Suppressor macrophage (primary cell): ENCODE results near the gene PLTP.
"Not testable (repeated sequence)": the region's sequence is repeated elsewhere in the genome, so short reads cannot be mapped to it uniquely, and the experiment has no call there.

Experiments used
- DNase-seq, 4 experiments: peaks; one replicate each; pipeline ENCODE4 v3.0.0-alpha.2; 2020 to 2022

Gene PLTP

DNA sequence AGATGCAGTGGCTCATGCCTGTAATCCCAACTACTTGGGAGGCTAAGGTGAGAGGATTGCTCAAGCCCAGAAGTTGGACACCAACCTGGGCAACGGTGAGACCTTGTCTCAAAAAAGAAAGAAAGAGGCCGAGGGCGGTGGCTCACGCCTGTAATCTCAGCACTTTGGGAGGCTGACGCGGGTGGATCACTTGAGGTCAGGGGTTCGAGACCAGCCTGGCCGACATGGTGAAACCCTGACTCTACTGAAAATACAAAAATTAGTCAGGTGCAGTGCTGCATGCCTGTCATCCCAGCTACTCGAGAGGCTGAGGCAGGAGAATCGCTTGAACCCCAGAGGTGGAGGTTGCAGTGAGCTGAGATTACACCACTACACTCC lies 37.9 kb downstream of the PLTP start:
- not testable (repeated sequence) for DNase-seq

DNA sequence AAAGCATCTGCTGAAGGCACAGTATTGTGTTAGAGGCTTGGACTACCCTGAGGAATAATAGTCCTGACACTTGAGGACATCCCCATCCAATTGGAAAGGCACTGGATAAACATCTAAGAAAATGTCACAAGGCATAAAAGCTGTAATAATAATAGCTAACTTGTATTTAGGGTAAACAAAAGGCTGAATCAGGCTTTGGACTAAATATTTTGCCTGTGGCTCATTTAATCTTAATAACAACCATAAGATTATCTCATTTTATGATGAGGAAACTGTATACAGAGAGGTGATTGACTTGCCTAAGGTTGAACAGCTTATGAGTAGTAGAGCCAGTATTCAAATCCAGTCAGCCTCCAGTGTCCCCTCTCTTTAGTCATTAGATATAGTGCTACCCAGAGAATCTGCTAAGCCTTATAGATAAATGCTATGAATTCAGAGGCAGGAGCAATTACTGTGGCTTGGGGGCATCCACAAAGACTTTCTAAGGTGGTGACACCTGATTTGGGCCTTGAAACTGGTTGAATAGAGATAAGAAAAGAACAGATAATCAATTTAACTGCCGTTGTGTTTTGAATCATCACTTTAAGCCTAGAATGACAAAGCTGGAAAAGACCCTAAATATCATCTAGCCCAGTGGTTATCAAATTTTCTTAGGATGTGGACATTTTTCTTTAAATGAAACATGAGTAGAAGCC lies 38.4 kb downstream of the PLTP start:
- no peak for DNase-seq

DNA sequence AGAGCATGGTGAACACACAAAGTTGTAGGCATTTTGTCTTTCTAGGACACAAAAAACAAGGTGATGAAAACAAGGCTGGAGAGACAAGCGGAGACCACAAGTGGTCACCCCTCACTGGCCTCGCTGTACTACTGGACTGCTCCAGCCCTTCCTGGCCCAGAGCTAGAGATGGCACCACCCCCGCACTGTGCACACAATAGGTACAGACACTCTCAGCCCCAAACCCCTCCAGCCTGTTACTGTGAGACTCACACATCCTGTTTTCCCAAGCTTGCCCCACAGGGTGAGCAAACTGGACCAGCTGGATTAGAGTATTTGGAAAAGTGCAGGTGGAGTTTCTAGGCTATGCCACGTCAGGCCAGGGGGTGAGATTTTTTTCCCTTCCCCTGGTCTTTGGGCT lies 39.3 kb downstream of the PLTP start:
- no peak for DNase-seq

DNA sequence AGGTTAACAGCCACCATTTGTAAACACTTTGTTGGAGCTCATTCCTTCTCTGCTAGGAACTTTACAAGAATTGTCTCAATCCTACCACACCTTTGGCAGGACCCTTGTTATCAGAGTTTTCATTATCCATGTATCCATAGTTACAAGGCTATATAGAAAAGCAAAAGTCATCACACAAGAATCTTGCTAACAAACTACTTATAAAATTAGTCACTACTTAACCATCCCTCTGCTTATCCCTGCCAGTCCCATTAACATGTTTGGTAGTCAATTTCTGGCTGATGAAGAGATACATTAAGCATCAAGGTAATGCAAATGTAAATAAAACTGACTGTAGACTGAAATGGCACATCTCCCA lies 44.2 kb downstream of the PLTP start:
- no peak for DNase-seq

DNA sequence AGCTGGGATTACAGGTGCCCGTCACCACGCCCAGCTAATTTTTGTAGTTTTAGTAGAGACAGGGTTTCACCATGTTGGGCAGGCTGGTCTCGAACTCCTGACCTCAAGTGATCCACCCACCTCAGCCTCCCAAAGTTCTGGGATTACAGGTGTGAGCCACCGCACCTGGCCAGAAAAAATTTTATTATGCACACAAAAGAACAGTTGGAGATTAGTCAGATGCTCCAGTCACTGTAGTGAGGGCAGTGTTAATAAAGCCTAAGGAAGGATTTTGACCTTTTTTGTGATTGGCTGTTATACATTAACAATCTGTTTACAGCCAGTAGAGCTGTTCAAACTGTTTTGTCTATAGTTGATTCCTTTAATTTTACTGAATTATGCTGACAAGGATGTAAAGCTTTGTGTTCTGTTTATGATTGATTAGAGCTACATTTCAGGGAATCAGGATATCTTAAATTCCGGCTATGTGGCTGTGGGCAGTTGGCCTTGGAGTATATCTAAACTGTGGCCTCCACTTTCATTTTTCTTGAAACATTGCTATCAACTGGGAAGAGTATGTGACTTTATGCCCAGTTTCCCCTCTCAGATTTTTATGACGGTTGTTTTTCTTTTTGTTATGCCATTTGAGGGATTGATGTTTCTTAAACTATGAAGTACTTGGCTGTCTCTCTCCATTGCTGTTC lies 44.7 kb downstream of the PLTP start:
- DNase-seq = no peak

DNA sequence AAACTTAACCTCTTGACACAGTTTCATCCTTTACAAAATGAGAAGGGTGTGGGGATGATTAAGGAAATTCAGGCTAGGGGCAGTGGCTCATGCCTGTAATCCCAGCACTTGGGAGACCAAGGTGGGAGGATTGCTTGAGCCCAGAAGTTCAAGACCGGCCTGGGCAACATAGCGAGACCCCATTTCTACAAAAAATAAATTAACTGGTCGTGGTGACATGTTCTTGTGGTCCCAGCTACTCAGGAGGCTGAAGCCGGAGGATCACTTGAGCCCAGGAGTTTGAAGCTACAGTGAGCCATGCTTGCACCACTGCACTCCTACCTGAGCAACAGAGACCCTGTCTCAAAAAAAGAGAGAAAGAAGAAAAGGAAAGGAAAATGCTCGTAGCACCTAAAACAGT lies 45.5 kb downstream of the PLTP start:
- no peak for DNase-seq

DNA sequence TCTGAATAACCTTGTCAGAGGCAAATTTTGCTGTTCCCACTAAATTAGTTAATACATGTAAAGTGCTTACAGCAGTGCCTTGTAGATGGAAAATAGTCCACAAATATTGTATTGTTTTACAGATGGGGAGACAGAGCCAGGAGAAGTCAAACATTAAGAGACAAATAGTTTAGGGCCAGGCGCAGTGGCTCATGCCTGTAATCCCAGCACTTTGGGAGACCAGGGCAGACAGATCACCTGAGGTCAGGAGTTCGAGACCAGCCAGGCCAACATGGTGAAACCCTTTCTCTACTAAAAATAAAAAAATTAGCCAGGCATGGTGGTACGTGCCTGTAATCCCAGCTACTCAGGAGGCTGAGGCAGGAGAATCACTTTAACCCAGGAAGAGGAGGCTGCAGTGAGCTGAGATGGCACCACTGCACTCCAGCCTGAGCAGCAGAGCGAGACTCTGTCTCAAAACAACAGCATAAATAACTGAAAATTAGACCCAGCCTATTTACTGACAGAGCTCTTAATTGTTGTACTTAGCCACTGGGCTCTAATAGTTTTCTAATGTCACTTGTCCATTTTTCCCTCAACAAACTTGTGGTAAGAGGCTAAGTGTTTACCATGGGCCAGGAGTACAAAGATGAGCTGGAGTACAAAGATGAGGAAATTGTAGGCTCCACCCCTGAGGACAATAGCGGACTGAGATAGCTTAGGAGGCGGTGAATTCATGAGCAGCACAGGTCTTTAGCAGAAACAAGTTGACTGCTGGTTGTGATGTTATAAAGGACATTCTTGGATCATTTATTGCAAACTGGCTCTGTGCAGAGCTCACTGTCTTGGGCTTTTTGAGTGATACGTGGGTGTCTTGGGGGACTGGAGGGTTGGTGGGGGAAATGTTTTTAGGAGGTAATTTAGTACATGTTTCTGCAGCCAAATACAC lies 48.1 kb downstream of the PLTP start:
- DNase-seq = no peak

DNA sequence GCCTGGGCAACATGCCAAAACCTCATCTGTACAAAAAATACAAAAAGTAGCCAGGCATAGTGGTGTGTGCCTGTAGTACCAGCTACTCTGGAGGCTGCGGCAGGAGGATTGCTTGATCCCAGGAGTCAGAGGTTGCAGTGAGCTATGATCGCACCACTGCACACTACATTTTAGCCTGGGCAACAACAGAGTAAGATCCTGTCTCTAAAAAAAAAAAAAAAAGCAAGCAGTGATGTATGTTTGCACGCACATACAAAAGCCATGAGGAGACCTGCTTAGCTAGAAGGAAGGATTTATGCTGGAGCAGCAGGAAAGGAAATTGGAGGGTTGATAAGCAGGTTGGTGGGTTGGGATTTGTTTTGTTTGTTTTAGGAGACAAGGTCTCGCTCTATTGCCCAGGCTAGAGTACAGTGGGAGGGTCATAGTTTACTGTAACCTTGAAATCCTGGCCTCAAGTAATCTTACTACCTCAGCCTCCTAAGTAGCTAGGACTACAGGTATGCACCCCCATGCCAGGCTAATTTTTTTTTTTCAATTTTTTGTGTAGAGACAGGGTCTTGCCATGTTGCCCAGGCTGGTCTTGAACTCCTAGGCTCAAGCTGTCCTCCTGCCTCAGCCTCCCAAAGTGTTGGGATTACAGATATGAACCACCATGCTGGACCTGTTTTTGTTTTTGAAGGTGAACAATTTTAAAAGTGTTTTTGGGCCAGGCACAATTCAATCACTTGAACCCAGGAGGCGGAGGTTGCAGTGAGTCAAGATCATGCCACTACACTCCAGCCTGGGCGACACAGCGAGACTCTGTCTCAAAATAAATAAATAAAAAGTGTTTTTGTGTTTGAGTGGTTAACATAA lies 50.5 kb downstream of the PLTP start:
- no peak for DNase-seq

DNA sequence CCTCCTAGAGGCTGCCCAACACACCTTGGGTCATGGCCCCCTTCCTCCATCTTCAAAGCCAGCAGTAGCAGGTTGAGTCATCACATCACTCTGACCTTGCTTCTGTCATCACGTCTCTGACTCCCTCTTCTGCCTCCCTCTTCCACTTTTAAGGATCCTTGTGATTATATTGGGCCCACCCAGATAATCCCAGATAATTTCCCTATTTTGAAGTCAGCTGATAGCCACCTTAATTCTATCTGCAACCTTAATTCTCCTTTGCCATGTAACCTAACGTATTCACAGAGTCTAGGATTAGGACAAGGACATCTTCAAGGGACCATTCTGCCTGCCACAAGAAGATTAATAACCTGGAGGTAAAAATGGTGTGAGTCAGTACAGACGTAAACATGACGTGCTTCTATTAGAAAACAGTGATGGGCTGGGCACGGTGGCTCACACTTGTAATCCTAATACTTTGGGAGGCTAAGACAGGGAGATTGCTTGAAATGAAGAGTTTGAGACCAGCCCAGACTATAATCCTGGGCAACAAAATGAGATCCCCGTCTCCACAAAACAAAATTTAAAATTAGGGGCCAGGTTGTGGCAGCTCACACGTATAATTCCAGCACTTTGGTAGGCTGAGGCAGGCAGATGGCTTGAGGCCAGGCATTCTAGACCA lies 51.3 kb downstream of the PLTP start:
- DNase-seq = no peak

DNA sequence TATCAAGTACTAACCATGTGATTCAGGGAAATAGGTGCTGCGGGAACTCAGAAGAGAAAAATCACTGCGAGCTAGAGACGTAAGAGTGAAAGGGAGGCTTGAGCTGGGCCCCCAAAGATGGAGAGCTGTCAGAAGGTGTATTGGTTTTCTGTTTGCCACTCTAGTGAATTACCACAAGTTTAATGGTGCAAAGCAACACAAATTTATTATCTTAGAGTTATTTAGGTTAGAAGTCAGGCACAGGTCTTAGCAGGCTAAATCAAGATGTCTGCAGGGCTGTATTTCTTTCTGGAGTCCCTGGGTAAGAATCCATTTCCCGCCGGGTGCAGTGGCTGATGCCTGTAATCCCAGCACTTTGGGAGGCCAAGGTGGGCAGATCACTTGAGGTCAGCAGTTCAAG lies 52.0 kb downstream of the PLTP start:
- DNase-seq = no peak

DNA sequence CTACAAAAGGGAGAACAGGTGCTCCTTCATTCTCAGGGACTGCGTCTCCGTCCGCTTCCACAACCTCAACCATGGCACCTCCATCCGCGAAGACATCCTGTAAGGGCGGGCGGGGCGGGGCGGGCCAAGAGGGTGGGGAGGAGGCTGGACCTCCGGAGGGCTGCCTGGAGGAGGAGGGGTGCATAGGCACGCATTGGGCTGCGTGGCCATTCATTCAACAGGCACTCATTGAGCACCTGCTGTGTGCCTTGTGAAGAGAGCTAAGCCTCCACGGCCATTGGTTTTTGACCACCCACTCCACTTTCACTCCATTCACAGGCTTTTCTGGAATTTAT lies 54.1 kb downstream of the PLTP start:
- DNase-seq = no peak

DNA sequence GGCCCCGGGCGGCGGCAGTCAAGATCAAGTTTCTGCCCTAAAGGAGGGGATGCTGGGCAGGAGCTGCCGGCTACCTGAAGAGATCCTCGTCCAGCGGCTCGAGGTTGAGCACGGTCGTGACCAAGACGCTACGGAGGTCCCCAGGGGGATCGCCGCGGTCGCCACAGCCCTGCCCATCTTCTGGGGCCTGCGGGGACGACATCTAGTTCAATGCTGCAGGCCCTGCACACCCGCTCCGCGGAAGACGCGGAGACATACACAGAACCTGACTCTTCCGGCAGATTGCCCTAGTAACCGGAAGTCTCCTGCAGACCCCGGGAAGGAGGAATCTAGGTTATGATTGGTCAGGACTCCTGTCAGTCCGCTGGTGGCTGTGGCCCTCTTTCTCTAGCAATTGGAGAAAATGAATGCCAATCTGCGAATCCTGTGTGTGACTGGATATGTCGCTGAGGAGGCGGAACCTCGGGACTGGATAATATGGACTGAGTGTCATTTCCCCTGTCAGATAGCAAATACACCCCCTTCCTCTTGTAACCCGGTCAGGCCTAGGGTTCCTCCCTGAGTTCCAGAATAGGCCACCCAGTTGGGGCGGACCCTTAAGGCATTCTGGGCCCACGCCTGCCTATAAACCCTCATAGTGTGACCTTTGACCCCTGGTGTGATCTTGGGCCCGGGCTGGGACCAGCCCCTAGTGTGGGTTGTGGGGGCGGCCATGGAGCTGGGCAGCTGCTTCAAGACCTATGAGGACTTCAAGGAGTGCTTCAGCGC lies 54.7 kb downstream of the PLTP start, which contains the start of the genes ACOT8 and ZSWIM3:
Gene ACOT8, minus strand, starts transcription at position 279 of the 768 bp plus-strand sequence. Its CDS starts 77 bp downstream, at position 202.
Gene ZSWIM3, plus strand, starts transcription at position 501 of the 768 bp plus-strand sequence. Its CDS starts 212 bp downstream, at position 713.
- DNase-seq = peak; percentile 98 to 100 (median 100)

DNA sequence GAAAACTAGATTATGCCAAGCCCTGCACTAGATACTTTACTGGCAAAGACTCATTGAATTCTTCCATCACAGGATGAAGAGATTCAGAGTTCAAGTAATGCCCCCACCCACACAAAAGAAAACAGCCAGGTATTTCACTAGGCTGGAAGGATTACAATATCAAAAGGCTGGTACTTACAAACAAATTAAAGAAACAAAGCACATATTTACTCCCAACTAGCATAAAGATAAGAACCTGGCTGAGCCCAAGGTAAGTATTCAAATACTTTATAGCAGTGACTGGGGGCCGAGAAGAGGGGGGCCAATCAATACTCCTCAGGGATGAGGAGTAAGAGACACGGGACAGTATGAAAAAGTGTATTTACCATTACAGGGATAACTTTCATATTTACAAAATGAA lies 58.5 kb downstream of the PLTP start:
- DNase-seq = no peak

DNA sequence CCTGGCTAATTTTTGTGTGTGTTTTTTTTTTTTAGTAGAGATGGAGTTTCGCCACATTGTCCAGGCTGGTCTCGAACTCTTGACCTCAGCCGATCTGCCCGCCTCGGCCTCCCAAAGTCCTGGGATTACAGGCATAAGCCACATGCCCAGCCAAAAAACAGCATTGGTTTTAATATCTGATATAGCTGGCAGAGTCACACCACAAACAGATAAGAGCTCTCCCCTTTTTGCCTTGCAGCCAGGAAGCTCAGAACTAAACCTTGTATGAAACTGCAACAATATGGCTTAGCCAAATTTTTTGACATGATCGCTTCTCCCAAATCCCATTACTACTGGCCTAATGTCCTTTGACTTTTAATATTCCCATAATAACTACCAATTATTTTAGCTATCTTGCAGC lies 59.6 kb downstream of the PLTP start:
- no peak for DNase-seq

DNA sequence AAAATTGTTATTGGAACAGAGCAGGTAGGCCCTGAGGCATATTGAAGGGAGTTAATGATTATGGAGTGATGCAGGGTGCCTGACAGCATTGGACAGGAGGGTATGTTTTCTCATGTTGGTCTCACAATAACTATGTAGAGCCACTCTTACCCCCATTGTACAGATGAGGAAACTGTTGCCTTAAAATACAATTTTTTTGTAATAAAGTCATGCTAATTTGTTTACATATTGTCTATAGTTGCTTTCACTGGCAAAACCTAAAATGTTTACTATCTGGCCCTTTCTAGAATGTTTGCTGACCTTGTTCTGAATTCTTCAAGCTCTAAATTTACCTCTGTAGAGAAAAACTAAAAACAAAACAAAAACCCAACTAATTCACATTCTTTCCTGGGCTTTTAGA lies 60.5 kb downstream of the PLTP start:
- no peak for DNase-seq

DNA sequence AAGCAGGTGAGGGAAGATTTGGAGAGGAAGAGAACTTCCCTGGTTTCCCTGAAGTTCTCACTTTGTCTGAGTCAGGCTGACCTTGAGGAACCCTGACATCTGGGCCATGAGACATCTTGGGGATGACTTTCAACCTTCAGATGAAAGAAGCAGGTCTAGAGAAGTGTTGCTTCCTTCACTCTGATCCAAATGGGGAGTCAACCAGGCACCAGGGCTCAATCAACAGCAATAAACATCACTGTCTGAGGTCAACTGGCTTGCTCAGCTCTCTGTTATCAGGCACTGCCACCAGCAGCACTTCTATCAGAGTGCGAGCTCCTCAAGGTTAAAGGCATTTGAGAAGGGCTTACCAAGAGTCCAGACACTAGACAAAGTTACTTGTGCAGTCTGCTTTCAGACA lies 61.0 kb downstream of the PLTP start:
- DNase-seq = no peak

DNA sequence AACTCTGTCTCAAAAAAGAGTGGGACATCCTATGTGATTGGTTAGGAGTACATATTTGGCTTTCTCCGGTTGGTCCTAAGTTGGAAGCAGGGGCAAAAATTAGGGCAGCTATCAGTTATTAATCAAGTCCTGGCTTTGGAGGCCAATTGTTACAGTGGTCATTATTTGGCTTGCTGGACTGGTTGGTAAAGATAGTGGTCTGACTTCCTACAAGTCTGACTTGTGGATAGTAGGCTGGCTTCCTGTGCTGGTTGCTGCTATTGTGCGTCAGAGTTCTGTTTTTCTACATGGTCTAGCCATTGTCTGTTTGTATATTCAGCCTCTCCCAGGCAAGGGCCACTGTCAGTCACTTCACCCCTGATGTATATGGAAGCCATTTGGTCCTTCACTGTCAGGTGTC lies 61.7 kb downstream of the PLTP start:
- DNase-seq = no peak

DNA sequence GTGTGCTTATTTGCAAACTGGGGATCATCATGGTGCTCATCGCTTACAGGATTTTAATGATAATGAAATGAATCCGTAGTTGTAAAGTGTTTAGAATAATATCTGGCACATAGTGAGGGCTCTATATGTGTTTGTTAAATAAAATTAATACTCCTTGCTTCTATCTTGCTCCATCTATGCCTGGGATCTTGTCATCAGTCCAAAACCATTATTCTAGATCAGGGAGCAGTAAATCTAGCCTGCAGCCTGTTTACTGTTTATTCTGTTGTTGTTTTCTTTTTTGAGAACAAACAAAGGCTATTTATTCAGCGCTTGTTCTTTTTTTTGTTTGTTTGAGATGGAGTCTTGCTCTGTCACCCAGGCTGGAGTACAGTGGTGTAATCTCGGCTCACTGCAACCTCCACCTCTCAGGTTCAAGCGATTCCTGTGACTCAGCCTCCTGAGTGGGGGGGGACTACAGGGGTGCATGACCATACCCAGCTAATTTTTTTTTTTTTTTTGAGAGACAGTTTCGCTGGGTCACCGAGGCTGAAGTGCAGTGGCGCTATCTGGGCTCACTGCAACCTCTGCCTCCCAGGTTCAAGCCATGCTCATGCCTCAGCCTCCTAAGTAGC lies 62.9 kb downstream of the PLTP start:
- DNase-seq = no peak
